K562 (cell line): ENCODE data around the gene CYLC1. TPM values are rescaled to one million over a fixed set of nuclear protein-coding genes. Genes with fewer than 3 reads are reported as not detected.

Source experiments
- ATAC-seq: fragments of 200-7000 bp; cut with Tn5 transposase; 3 replicates; pipeline ENCODE4 v1.9.1; 2020; ENCODE audit warnings: moderate library complexity
- BruUV-seq: library from RNA; stranded (reverse); fragments of 400-500 nt; replicated peaks from 2 replicates; lab custom pipeline; 2021; lab: Mats Ljungman, UMichigan
- CTCF ChIA-PET: fragments of 300-600 bp; formaldehyde crosslinking; extraction: SDS; loops from one replicate; lab custom pipeline; 2021; ENCODE audit warnings: low intra/inter-chr PET ratio; lab: Yijun Ruan, JAX
- POLR2A ChIA-PET: fragments of 300-600, 350-650 bp; sonication (Branson Sonifier 250); formaldehyde crosslinking; extraction: SDS; loops from one replicate; lab custom pipeline; 2021; ENCODE audit warnings: antibody characterized with exemption, inconsistent platforms; lab: Yijun Ruan, JAX
- DNase-seq, 4 experiments: peaks; one replicate each; pipeline versions ENCODE4 v3.0.0 to v3.0.0-alpha.2; 2011 to 2018; ENCODE audit warnings: low spot score in 3 of 4, mixed read lengths in 3 of 4; ENCODE audit errors: extremely low read depth in 1 of 4
- FAIRE-seq: peaks from 2 replicates; lab custom pipeline; 2011; peaks lifted over from hg19 to GRCh38; lab: Jason Lieb, UNC
- H2AFZ ChIP-seq: 2 replicates; pipeline ENCODE4 v1.6.0; 2011; ENCODE audit warnings: low read depth, low read length, control low read depth, inconsistent platforms
- H3K27ac ChIP-seq: fragments of 200-600 bp; 3 replicates; pipeline ENCODE4 v1.8.0; 2011; ENCODE audit warnings: low read depth, mild to moderate bottlenecking, control low read depth, inconsistent platforms, low read length, moderate library complexity, mixed read lengths; ENCODE audit errors: extremely low read depth
- H3K27me3 ChIP-seq, 2 experiments: fragments of 300-600 bp in 1 of 2; 2 replicates in 1 of 2; 3 replicates in 1 of 2; pipeline versions ENCODE4 v1.6.0 to v1.8.0; 2011; ENCODE audit warnings: inconsistent platforms in 2 of 2, low read length in 2 of 2, mild to moderate bottlenecking in 1 of 2, mixed read lengths in 1 of 2, moderate library complexity in 1 of 2; ENCODE audit not compliant: control insufficient read depth in 2 of 2, insufficient read depth in 2 of 2
- H3K36me3 ChIP-seq: fragments of 300-600 bp; 3 replicates; pipeline ENCODE4 v1.8.0; 2011; ENCODE audit warnings: mild to moderate bottlenecking, low read length, inconsistent platforms; ENCODE audit not compliant: control insufficient read depth, insufficient read depth
- H3K4me1 ChIP-seq, 2 experiments: fragments of 200-600 bp in 1 of 2; replicated peaks in 1 of 2; 2 replicates in 1 of 2; 3 replicates in 1 of 2; pipeline versions ENCODE4 v1.5.1 to v1.8.0; 2011; ENCODE audit warnings: inconsistent platforms in 2 of 2, low read length in 2 of 2, mild to moderate bottlenecking in 1 of 2, mixed read lengths in 1 of 2, moderate library complexity in 1 of 2; ENCODE audit not compliant: control insufficient read depth in 2 of 2, insufficient read depth in 2 of 2
- H3K4me2 ChIP-seq: 2 replicates; pipeline ENCODE4 v1.6.1; 2011; ENCODE audit warnings: low read length, control low read depth, inconsistent platforms, mixed read lengths; ENCODE audit not compliant: insufficient read depth
- H3K4me3 ChIP-seq: fragments of 200-600 bp; sonication (generic), shearing (Covaris generic); 2 replicates; pipeline ENCODE4 v1.5.1; 2016; ENCODE audit warnings: control low read depth, inconsistent platforms
- H3K79me2 ChIP-seq: fragments of 200-600 bp; 3 replicates; pipeline ENCODE4 v1.8.0; 2011; ENCODE audit warnings: low read length, inconsistent platforms; ENCODE audit not compliant: control insufficient read depth, insufficient read depth
- H3K9ac ChIP-seq, 2 experiments: 2 replicates each; pipeline versions ENCODE4 v1.6.0 to v1.6.1; 2011; ENCODE audit warnings: low read depth in 2 of 2, low read length in 2 of 2, control low read depth in 1 of 2, inconsistent platforms in 1 of 2, mild to moderate bottlenecking in 1 of 2, mixed read lengths in 1 of 2; ENCODE audit not compliant: insufficient read depth in 1 of 2
- H3K9me1 ChIP-seq: one replicate; pipeline ENCODE4 v1.6.0; 2011; ENCODE audit warnings: inconsistent platforms, mild to moderate bottlenecking, low read length, moderate library complexity; ENCODE audit not compliant: control insufficient read depth, insufficient read depth
- H3K9me3 ChIP-seq: replicated peaks from 2 replicates; pipeline ENCODE4 v1.5.1; 2011; ENCODE audit warnings: low read depth, low read length, inconsistent platforms; ENCODE audit not compliant: control insufficient read depth, insufficient read depth
- H4K20me1 ChIP-seq: replicated peaks from 2 replicates; pipeline ENCODE4 v1.6.1; 2011; ENCODE audit warnings: low read length, inconsistent platforms, mixed read lengths; ENCODE audit not compliant: control insufficient read depth, insufficient read depth
- BRCA1 ChIP-seq, 2 experiments: fragments of 450-650 bp in 1 of 2; sonication (generic) in 1 of 2; formaldehyde crosslinking in 1 of 2; IDR thresholded peaks; 2 replicates each; pipeline versions ENCODE4 v1.5.0 to v1.6.1; 2017 to 2020; ENCODE audit warnings: mild to moderate bottlenecking in 1 of 2, missing genetic modification reagents in 1 of 2
- CAMTA2 ChIP-seq: fragments of 250-450 bp; sonication (Bioruptor Pico); conservative IDR thresholded peaks from 2 replicates; pipeline ENCODE4 v1.5.1; 2022
- CBX3 ChIP-seq, 2 experiments: IDR thresholded peaks; 1 replicate in 1 of 2; 2 replicates in 1 of 2; pipeline ENCODE4 v1.6.1; 2012; ENCODE audit warnings: inconsistent platforms in 2 of 2, low read length in 2 of 2, borderline replicate concordance in 1 of 2, control low read depth in 1 of 2
- DDX20 ChIP-seq: fragments of 450-650 bp; IDR thresholded peaks from 2 replicates; pipeline ENCODE4 v1.6.1; 2016; ENCODE audit warnings: missing genetic modification characterization, low read depth, mild to moderate bottlenecking, missing compliant biosample characterization, moderate library complexity
- DNMT1 ChIP-seq: fragments of 450-650 bp; IDR thresholded peaks from 2 replicates; pipeline ENCODE4 v1.6.1; 2016; ENCODE audit warnings: antibody characterized with exemption, mild to moderate bottlenecking
- E2F8 ChIP-seq: fragments of 450-650 bp; IDR thresholded peaks from 2 replicates; pipeline ENCODE4 v1.7.1; 2018; ENCODE audit warnings: mild to moderate bottlenecking, low read depth; ENCODE audit not compliant: partially characterized antibody
- E4F1 ChIP-seq: fragments of 250-450 bp; sonication (Bioruptor Pico); IDR thresholded peaks from 2 replicates; pipeline ENCODE4 v1.5.0; 2021; ENCODE audit warnings: mild to moderate bottlenecking, borderline replicate concordance
- HNRNPLL ChIP-seq: fragments of 200-400 bp; formaldehyde crosslinking; IDR thresholded peaks from 2 replicates; pipeline ENCODE4 v1.6.1; 2017; ENCODE audit warnings: low read length, low read depth, mild to moderate bottlenecking; ENCODE audit not compliant: poor library complexity, severe bottlenecking
- POLR2AphosphoS5 ChIP-seq: IDR thresholded peaks from 2 replicates; pipeline ENCODE4 v1.6.1; 2011; ENCODE audit warnings: mild to moderate bottlenecking, low read depth, low read length, moderate library complexity; ENCODE audit not compliant: control insufficient read depth, insufficient read depth
- POLR2B ChIP-seq: fragments of 450-650 bp; IDR thresholded peaks from 2 replicates; pipeline ENCODE4 v1.6.1; 2018; ENCODE audit warnings: low read depth; ENCODE audit not compliant: partially characterized antibody
- RAD21 ChIP-seq, 2 experiments: fragments of 250-450 bp in 1 of 2; fragments of 450-650 bp in 1 of 2; sonication (Bioruptor Pico) in 1 of 2; formaldehyde crosslinking in 1 of 2; IDR thresholded peaks in 1 of 2; conservative IDR thresholded peaks in 1 of 2; 2 replicates each; pipeline versions ENCODE4 v1.4.0 to v1.8.0; 2020 to 2022; ENCODE audit warnings: mild to moderate bottlenecking in 2 of 2, moderate library complexity in 1 of 2
- SUPT5H ChIP-seq: fragments of 450-650 bp; IDR thresholded peaks from 2 replicates; pipeline ENCODE4 v1.6.1; 2016
- ZFP36 ChIP-seq: fragments of 150-350 bp; IDR thresholded peaks from 2 replicates; pipeline ENCODE4 v1.6.1; 2018; ENCODE audit warnings: low read length, low read depth; ENCODE audit not compliant: partially characterized antibody
- ZNF324 ChIP-seq: fragments of 250-450 bp; sonication (Bioruptor Pico); IDR thresholded peaks from 2 replicates; pipeline ENCODE4 v1.4.0; 2020; ENCODE audit warnings: mild to moderate bottlenecking
- ZNF639 ChIP-seq, 2 experiments: fragments of 200-800 bp in 1 of 2; sonication (Bioruptor generic) in 1 of 2; sonication (generic) in 1 of 2; formaldehyde crosslinking in 1 of 2; IDR thresholded peaks in 1 of 2; conservative IDR thresholded peaks in 1 of 2; 2 replicates each; pipeline versions ENCODE4 v1.5.0 to v1.6.1; 2016 to 2020; ENCODE audit warnings: missing compliant biosample characterization in 1 of 2, missing genetic modification characterization in 1 of 2, missing genetic modification reagents in 1 of 2
- ZNF785 ChIP-seq: fragments of 250-450 bp; sonication (Bioruptor Pico); IDR thresholded peaks from 2 replicates; pipeline ENCODE4 v1.4.0; 2020; ENCODE audit warnings: mild to moderate bottlenecking
- WGBS: fragments of 100-300 bp; shearing (Covaris generic); methylation state at CpG from one replicate; pipeline ENCODE4 v1.1.6; 2016; ENCODE audit warnings: low coverage, mixed read lengths; ENCODE audit not compliant: insufficient coverage; ENCODE audit errors: missing lambda C conversion rate; 5-methylcytosine and 5-hydroxymethylcytosine counted together
- in situ Hi-C: fragments of 300-500 bp; cut with MboI; formaldehyde crosslinking; loops from 4 replicates; pipeline ENCODE4 v1.15.0; 2018; ENCODE audit warnings: inconsistent platforms, mixed read lengths
- intact Hi-C: fragments of 100-400 bp; cut with micrococcal nuclease; formaldehyde crosslinking; loops from 2 replicates; pipeline ENCODE4 v1.14.2; 2022
- polyA plus RNA-seq, 8 experiments: library from polyadenylated mRNA; depleted of rRNA in 4 of 8; stranded (reverse) in 5 of 8; unstranded in 3 of 8; fragments of >200 nt; fragmentation: Nextera tagmentation in 2 of 8; fragmentation: Illumina TruSeq in 1 of 8; extraction: Ambion mirVana in 2 of 8; extraction: Trizol in 1 of 8; gene quantifications; 2 replicates each; pipeline versions ENCODE4 v1.2.1 to v1.2.3, GENCODE V29; 2011 to 2014; ENCODE audit warnings: inconsistent platforms in 1 of 8, missing spikeins in 1 of 8
- total RNA-seq, 7 experiments: library from RNA; depleted of rRNA in 6 of 7; stranded (reverse); fragments of >200 nt in 6 of 7; fragmentation: Illumina TruSeq in 2 of 7; extraction: Trizol in 2 of 7; gene quantifications; 2 replicates each; pipeline versions ENCODE4 v1.2.1 to v1.2.3, GENCODE V29; 2011 to 2021; ENCODE audit warnings: low replicate concordance in 1 of 7

Gene CYLC1
- total and polyA plus RNA-seq, 9 of the 15 experiments (the other 6 are each of a cell fraction or from before 2014, with no cell fraction given), result not detected

- no peak for TF ChIP-seq CBX3 (IDR thresholded peaks at IDR 0.05; ENCODE audit: borderline replicate concordance in 1 of 2, low read length in 2 of 2)
- TF ChIP-seq POLR2B, result no peak
- no peak for TF ChIP-seq HNRNPLL
- no peak for TF ChIP-seq ZFP36
- no peak for TF ChIP-seq BRCA1 (IDR thresholded peaks at IDR 0.05)
- TF ChIP-seq BRCA1 (CRISPR knock-in tag; IDR thresholded peaks at IDR 0.05), result no peak
- no peak for TF ChIP-seq ZNF639 (CRISPR knock-in tag; conservative IDR thresholded peaks at IDR 0.05 in 1 of 2, IDR thresholded peaks at IDR 0.05 in 1 of 2)
- TF ChIP-seq POLR2AphosphoS5, result no peak
- TF ChIP-seq SUPT5H, result no peak
- TF ChIP-seq DNMT1, result no peak
- TF ChIP-seq ZNF785 (CRISPR knock-in tag), result no peak
- no peak for TF ChIP-seq ZNF324
These were observed 13.6 kb upstream of the CYLC1 start (continued) for GRCh38 chrX:83847339-83847738.

GRCh38 chrX:83888585-83888984 lies 27.6 kb downstream of the CYLC1 start:
- no peak for FAIRE-seq
- POLR2A ChIA-PET, result no interaction called here
- no peaks in the 10 kb centered on the region for H3K79me2 ChIP-seq
- TF ChIP-seq E2F8, result no peak
- TF ChIP-seq RAD21 (CRISPR knock-in tag; conservative IDR thresholded peaks at IDR 0.05 in 1 of 2, IDR thresholded peaks at IDR 0.05 in 1 of 2), result no peak
- TF ChIP-seq DDX20, result no peak
- no peak for TF ChIP-seq CAMTA2 (CRISPR knock-in tag)
- TF ChIP-seq E4F1 (CRISPR knock-in tag), result no peak

More at GRCh38 chrX:83888585-83888984, 27.6 kb downstream of the CYLC1 start:
- ATAC-seq (no peak), DNase-seq (no peak)
- WGBS, result 0% methylated on average over 2 of the region's 2 CpGs
- no peak overlapping the region for H3K27ac ChIP-seq
- CTCF ChIA-PET, result no interaction called here
- no peaks in the 10 kb centered on the region for H4K20me1 ChIP-seq
- in situ Hi-C loops, result no loop called here
- no peaks in the 10 kb centered on the region for H3K27me3 ChIP-seq
- no peak overlapping the region for H3K9ac ChIP-seq
- H3K4me1 ChIP-seq, result no peaks in the 10 kb centered on the region
- H3K4me3 ChIP-seq, result no peak overlapping the region
- no peaks in the 10 kb centered on the region for H3K36me3 ChIP-seq
- no TSS peak for BruUV-seq
- no peak overlapping the region for H3K4me2 ChIP-seq
- H3K9me3 ChIP-seq, result no peaks in the 10 kb centered on the region
- intact Hi-C loops, result no loop called here
- H2AFZ ChIP-seq, result no peak overlapping the region
- H3K9me1 ChIP-seq, result no peaks in the 10 kb centered on the region
